ENCODE data around the gene ANKRD30A.

DNA sequence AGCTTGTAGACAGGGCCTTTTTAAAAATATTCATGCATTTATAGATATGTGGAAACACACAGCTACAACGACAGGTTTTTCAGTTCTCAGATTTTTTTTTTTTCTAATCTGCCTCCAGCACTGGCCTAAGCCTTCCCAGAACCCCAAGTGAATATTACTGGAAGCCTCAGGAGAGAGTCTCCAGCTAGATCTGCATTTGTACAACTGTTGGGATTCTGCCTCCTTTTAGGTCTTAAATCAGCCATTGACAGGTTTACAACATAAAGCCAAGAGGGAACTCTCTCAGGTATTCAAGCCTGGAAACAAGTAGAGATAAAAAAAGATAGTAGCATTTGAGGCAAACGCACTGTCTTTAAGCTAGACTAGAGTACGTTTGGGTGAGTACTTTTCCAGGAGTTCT, 275.8 kb downstream of the ANKRD30A start:
- TF ChIP-seq CTCF (IDR thresholded peaks at IDR 0.05), result no peak
- no peak for TF ChIP-seq ZFX (IDR thresholded peaks at IDR 0.05; ENCODE audit: borderline replicate concordance)
